ENCODE results near the gene FGFR3.

Gene FGFR3

DNA sequence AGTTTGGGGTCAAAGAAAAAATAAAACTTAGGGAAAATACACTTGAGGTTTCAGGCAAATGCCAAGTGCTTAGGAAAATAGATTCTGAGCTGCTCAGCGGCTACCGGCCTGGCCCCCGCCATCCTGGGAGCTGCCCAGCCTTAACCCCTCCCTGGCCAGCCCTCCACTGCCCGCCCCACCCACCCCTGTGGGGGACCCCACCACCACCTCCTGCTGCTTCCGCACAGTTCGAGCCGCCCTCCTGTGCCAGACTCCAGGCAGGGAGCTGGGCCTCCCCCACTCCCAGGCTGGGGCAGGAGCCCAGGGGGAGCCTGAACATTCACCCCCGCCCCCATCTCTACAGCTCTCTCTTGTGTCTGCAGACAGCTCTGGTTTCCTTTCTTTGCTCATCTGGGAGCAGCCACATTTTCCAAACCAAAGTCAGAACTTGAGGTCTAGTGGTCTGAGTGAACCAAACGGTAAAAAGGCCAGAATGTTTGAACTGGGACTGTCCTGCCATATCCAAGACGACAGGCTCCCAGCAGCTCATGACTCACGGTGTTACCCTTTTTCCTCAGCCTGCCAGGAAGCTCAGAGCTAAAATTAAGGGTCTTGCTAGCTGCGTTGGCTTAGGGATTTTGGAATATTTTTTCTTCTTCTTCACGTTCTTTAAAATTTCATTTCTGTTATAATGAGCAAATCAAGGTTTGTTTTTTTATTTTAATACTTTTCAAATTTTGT, 4.7 kb upstream of the FGFR3 start:
- DNase-seq (ENCODE audit: low spot score) = no peak

DNA sequence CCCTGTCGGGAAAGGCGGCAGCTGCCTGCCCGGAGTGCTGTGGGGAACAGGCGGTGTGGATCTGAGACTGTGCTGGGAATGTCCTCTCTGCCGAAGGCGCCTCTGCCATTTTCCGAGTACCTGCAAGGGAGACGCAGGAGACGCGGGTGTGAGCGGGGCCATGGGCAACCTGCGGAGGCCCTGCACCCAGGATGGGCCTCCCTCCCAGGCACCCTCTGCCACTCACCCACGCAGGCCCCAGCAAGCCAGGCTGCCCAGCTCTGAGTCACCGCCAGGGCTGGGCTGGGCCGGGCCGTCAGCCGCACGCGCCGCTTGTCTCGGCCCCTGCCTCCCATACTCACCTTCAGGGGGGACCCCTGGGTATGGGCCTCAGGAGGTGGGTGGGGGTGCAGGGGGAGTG, 3.5 kb upstream of the FGFR3 start:
- DNase-seq (ENCODE audit: low spot score) = no peak

GRCh38 chr4:1790005-1790404, 3.1 kb upstream of the FGFR3 start:
- no peak for DNase-seq (ENCODE audit: low spot score)

DNA sequence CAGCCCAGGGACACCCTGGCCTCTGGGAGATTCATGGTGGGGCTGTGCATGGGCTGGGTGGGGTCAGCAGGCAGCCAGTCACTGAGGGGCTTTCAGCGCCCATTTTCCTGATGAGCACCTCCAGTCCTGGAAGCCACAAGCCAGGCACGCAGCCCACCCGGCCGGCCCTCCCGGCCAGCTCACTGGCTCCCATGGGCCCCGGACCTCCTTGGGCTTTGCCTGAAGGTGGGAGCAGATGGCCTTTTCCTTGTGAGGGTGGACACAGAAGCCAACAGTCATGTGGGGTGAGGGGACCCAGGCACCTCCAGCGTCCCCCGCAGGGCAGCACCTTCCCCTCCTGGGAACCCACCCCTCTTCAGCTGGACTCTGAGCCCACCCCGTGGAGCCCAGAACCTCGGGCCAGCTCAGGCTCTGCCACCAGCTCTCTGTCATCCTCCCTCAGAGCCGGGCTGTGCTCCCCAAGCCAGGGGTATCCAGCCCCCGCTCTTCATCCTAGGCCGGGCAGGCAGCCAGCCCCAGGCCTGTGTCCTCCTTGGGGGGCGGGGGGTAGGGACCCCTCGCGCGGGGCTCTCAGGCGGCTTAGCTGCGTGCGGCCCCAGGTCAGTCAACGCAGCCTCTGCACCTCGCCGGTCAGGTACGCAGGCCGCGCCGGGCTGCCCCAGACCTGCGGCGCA, 798 bp upstream of the FGFR3 start:
- DNase-seq (ENCODE audit: low spot score) = no peak

GRCh38 chr4:1793496-1793840, 375 bp downstream of the FGFR3 start:
- peak; percentile 15 for DNase-seq (ENCODE audit: low spot score)

DNA sequence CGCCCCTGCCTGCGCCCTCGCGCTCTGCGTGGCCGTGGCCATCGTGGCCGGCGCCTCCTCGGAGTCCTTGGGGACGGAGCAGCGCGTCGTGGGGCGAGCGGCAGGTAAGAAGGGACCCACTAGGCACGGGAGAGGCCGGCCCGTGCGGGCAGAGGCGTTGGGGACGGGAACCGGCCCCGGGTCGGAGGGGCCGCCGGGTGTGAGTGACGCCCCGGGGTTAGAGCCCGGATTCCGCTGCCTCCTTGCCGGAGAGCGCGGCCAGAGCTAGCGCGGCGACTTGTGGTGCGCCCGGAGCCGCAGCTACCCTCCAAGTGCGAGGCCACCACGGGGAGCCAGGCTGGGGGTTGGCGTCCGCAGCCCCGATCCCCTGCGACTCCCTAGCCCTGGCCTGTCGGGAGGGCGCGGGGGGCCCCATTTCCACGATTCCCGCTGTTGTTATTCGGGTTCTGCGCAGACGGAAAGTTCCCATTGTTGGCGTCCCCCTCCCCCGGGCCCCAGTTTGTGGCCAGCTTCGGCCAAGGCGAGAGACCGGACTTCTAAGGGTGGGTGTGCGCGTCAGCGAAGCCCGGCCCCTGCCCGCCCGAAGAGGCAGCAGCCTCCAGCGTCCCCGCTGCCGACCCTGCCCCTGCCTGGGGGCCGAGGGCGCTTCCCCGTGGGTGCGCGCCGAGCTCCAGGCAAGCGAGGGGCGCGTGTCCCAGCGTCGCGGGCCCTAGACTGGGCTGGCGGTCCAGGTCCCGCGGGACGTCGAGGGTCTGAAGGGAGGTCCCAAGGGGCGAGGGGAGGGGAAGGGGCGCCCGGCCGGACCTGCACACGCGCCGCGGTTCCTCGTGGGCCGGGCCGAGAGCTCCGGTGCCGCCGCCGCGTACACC, 1.1 kb downstream of the FGFR3 start:
- DNase-seq (ENCODE audit: low spot score) = no peak

- DNase-seq (ENCODE audit: low spot score) = no peak
Observed at GRCh38 chr4:1794809-1795298, 1.8 kb downstream of the FGFR3 start.

DNA sequence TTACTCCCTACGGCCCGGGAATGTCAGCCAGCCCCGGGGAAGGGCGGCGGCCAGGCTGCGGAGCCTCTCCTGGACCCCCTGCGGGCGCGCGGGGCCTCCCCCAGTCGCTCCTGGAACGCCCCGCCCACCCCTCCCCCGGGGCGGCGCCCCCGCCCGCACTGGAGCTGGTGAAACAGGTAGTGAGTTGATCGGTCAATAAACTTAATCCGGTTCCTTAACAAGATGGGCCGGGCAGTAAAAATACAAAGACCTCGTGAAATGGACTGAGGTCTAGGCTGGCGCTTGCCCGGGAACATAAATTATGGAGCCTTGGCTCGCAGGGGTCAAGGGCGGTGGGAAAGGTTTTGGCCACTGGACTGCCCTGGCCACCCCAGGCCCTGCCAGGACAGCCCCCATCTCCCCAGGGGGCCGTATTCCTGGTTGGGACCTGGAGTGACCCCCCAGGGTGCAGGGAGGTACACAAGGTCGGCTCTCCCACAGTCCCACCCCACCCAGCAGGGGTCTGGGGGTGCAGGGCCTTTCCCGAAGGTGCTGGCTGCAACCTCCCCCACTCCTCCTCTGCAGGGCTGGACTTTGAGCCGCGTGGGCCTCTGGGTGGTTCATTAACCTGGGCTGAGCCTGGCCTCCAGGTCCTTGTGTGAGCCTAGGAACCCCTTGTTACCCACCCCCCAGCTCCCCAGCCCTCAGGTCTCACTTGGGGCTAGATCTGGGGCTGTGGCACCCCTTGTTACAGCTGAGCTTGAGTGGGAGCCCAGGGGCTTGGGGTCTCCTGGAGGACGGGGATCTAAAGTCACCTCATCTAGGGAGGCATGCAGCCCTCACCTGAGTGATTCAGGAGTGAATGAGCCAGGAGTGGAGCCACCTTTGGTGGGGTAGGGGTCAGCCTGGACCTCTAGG, 2.5 kb downstream of the FGFR3 start:
- no peak for DNase-seq (ENCODE audit: low spot score)

DNA sequence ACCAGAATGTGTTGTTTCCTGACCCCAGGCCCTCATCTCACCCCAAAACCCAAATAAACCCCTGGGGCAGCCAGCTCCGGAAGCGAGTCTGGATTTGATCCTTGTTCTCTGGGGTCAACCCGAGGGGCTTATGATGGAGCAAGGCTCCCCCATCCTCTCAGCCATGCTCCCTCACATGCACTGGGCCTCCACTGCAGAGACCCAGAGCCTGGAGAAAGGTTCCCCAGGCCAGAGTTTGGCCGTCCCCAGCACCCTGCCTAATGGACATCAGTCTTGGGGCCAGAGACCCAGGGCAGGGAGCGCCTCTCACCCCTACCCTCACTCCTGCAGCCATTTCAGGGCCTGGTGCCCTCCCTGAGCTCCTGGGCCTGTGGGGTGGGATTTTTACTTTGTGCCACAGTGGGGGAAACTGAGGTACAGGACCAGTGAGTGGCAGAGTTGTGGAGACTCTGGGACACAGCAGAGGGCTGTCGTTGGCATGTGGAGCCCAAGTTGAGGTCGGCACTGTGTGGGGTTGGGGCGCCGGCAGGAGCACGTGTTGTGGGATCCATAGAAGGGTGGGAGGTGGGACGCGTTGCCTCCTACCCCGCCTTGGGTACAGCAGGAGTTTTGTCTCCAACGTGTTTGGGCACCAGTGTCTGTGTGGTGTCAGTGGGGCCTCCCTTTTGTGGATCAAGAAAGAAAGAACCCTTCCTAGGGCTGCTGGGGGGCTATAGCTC, 3.6 kb downstream of the FGFR3 start:
- DNase-seq (ENCODE audit: low spot score) = no peak

- no peak for DNase-seq (ENCODE audit: low spot score)
Observed at GRCh38 chr4:1797298-1797860, 4.3 kb downstream of the FGFR3 start.

- DNase-seq (ENCODE audit: low spot score) = no peak
Observed at GRCh38 chr4:1797861-1798579, 4.9 kb downstream of the FGFR3 start.

DNA sequence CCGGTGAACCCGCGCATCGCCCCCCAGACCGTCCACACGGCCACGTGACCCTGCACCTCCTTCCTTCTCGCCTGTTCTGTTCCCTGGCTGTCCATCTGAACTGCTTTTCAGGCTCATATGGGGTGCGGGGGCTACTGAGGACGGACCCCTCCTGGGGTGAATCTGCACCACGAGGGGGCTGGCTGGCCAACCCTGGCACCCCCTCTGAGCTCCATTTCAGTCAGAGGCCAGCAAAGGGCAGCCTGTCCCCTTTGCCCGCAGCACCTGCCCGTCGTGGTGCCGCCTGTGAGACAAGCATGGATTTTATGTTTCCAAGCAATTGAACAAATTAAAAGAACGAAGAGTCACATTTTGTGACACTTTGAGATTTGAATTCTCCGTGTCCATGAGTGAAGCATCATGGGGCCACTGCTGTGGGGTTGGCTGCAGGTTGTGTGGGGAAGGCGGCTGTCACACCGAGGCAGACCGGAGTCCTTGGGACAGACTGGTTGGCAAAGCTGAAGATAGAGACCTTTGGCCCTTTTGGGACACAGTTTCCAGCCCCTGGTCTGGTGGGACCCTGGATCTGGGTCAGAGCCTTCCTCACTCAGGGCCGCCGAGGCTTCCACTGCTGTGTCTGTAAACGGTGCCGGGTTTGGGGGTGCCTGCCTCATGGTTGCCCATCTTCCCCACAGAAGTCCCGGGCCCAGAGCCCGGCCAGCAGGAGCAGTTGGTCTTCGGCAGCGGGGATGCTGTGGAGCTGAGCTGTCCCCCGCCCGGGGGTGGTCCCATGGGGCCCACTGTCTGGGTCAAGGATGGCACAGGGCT, 5.7 kb downstream of the FGFR3 start:
- no peak for DNase-seq (ENCODE audit: low spot score)

DNA sequence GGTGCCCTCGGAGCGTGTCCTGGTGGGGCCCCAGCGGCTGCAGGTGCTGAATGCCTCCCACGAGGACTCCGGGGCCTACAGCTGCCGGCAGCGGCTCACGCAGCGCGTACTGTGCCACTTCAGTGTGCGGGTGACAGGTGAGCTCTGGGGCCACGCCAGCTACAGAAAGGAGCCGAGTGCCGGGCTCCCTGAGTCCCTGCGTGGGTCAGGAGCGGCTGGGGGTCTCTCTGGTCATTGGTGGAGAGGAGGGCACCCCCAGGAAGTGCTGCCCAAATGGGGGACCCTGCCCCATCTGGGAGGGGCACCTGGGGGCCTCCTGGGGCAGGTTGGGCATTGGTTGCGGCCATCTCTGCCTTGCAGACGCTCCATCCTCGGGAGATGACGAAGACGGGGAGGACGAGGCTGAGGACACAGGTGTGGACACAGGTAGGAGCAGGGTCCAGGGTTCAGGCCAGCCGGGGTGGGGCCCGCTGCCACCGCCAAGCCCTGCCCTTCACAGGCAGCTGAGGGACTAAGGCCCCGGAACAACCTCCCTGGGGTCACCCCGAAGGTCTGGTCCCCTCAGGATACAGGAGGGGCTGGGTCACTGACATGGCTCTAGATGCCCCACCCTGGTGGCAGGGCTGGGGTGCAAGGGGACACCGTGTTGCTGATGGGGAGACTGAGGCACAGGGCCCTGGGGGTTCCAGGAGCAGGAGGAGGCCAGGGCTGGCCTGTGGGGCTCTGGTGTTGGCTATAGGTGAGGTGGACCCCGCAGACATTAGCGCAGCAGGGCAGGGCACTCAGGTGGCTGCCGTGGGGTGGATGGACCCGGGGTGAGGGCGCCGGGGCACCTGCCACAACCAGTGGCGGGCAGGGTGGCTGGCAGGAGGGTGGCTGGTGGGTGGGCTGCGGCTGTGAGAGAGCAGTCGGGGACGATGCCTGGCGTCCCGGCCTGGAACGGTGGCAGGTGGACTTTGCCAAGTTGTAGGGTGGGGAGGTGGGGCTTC, 6.6 kb downstream of the FGFR3 start:
- DNase-seq (ENCODE audit: low spot score) = no peak

DNA sequence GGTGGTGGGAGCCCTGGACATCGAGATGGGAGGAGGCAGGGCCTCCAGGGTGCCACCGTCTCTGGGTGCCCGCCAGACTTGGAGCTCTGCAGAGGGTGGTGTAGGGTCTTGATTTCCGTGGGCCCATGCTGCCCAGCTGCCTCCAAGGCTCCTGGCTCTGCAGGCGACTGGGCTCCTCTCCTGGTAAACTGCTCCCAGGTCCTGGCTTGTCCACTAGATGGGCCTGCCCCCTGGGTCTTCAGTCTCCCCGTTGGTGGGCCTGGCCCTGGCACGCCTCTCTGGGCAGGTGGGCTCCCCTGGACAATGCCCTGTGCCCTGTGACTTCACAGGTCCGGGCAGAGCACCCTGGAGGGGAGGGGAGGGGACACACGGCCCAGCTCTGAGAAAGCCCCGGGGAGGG, 7.7 kb downstream of the FGFR3 start:
- no peak for DNase-seq (ENCODE audit: low spot score)

DNA sequence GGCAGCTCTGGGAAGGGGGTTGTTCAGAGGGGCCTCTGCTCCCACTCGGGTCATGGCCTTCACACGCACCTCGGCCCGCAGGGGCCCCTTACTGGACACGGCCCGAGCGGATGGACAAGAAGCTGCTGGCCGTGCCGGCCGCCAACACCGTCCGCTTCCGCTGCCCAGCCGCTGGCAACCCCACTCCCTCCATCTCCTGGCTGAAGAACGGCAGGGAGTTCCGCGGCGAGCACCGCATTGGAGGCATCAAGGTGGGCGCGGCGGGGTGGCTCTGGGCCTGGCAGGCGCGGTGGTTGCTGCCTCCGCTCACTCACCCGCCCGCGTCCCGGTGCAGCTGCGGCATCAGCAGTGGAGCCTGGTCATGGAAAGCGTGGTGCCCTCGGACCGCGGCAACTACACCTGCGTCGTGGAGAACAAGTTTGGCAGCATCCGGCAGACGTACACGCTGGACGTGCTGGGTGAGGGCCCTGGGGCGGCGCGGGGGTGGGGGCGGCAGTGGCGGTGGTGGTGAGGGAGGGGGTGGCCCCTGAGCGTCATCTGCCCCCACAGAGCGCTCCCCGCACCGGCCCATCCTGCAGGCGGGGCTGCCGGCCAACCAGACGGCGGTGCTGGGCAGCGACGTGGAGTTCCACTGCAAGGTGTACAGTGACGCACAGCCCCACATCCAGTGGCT, 8.3 kb downstream of the FGFR3 start:
- DNase-seq (ENCODE audit: low spot score) = no peak

DNA sequence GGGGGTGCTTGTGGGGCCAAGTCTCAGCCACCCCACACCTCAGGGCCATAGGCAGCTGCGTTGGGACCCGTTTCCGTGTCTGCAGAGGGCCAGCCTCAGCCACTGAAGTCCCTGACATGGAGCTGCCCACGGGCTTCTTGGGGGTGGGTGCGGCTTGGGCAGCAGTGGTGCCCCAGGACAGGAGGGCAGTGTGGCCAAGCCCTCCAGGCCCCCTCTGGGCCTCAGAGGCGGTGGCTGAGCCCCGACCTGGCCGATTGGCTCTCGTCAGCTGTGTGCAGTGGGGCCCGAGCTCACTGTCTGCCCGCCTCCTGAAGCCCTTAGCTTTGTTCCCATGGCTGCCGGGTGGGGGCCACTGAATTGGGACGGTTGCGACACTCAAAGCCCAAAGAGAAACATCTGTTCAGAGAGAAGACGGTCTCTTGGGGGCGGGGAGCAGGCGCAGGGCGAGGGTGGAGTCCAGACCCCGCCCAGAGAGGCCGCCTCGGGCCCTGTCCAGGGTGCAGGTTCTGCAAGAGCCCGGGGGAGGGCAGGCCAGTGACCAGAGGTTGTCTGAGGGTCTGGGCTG, 9.1 kb downstream of the FGFR3 start:
- DNase-seq (ENCODE audit: low spot score) = no peak

All from activated CD4-positive, alpha-beta T cell treated with anti-CD3 and anti-CD28 coated beads, Interleukin-2, Interleukin-4, amounts not matched to agents 100 ng/mL and 50 ng/mL, durations not matched to agents 16 hours and 8 hours (primary cell).